Glomerular visceral epithelial cell (primary cell): ENCODE results near the gene SELENOT.

ENCODE experiments used
- DNase-seq: peaks from one replicate; pipeline ENCODE4 v3.0.0-alpha.2; 2016; ENCODE audit errors: extremely low spot score

Gene SELENOT

GRCh38 chr3:150662410-150663200 lies 59.5 kb downstream of the SELENOT start:
- no peak for DNase-seq

GRCh38 chr3:150663461-150663860 lies 60.3 kb downstream of the SELENOT start:
- no peak for DNase-seq

- DNase-seq: no peak
These were observed 63.0 kb downstream of the SELENOT start for GRCh38 chr3:150666167-150666566.

GRCh38 chr3:150673966-150674365 lies 70.8 kb downstream of the SELENOT start:
- DNase-seq: peak; percentile 8

DNA sequence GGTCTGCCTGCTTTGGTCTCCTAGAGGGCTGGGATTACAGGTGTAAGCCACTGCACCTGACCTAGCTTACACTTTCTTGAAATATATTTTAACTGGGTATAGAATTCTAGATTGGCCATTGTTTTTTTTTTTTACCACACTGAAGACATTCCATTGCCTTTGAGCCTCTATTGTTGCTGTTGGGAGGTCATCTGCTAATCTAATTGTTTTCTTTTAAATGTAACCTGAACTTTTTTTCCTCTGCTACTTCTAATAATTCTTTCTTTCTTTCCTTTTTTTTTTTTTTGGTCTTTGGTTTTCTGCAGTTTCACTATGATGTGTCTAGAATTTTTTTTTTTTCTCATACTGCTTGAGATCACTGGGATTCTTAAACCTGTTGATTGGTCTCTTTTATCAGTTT lies 72.5 kb downstream of the SELENOT start:
- no peak for DNase-seq
